GM21367 (cell line): ENCODE measurements around the gene CYP27B1.

ENCODE experiments used
- ATAC-seq: cut with Tn5 transposase; IDR thresholded peaks from one replicate; pipeline ENCODE4 v1.9.1; 2021; ENCODE audit not compliant: unreplicated experiment

Gene CYP27B1

GRCh38 chr12:57751788-57752667 is 14.8 kb downstream of the CYP27B1 start, which contains the start of gene CDK4:
CDK4 (minus strand) TSS chr12:57752310; CDS start chr12:57751717, 593 bp downstream.
- peak; percentile 57 for ATAC-seq

DNA sequence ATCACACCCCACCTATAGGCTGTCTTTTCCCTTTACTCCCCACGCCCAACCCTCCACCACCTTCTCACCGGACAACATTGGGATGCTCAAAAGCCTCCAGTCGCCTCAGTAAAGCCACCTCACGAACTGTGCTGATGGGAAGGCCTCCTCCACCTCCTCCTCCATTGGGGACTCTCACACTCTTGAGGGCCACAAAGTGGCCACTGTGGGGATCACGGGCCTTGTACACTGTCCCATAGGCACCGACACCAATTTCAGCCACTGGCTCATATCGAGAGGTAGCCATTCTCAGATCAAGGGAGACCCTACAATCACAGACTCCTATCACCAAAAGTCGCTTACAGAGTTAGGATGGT is 15.5 kb downstream of the CYP27B1 start:
- no peak for ATAC-seq

DNA sequence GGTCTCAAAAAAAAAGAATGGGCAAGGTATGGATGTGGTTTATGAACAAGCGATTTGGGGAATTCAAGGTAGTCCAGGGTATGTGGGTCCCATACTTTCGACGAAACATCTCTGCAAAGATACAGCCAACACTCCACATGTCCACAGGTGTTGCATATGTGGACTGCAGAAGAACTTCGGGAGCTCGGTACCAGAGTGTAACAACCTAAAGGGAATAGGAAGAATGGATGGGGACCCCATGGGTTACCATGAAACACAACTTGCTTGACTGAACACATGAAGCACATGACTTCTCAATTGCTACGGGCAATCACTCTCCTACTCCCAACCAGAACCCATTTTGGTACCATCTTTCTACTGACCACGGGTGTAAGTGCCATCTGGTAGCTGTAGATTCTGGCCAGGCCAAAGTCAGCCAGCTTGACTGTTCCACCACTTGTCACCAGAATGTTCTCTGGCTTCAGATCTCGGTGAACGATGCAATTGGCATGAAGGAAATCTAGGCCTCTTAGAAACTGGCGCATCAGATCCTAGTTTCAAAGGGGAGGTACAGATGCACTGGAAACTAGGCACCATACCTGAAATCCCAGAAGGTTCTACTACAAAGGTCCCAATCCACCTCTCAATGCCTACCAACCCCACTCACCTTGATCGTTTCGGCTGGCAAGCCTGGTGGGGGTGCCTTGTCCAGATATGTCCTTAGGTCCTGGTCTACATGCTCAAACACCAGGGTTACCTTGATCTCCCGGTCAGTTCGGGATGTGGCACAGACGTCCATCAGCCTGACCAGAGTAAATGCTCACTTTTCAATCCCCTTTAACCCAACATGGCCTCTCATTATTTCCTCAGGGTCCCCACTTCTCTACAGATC is 16.1 kb downstream of the CYP27B1 start:
- no peak for ATAC-seq

DNA sequence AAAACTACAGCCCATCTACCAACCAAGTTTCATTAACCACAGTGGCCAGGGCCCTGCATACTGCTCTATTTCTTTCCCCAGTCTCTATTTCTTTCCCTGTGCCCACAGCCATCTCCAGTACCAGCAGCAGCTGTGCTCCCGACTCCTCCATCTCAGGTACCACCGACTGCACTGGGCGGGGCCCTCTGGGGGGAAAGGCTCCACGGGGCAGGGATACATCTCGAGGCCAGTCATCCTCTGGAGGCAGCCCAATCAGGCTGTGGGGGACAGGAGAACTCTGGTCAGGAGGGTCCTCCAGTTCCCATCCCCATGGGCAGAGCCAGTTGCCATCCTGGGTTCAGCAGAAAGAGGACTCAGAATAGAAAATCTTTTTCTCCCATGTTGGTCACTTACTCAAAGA is 17.8 kb downstream of the CYP27B1 start:
- ATAC-seq, result no peak

DNA sequence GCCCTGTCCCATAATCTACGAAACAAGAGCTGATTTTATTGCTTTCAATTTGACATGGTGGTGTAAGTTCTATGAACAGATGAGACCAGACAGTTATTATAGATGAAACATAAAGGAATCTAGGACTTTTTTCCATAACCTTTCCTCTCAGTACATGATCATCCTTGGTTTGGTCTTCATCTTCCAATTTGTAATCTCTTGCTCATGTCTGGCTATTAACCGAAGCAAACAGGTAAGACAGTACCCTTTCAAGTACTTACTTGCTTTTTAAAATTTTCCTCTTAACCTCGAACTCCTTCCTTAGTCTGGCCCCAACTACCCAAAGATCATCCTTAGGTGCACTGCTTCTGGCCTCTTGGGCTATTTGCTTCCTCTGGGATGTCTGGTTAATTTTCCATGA is 20.9 kb downstream of the CYP27B1 start:
- ATAC-seq, result no peak

GRCh38 chr12:57745485-57745881 is 21.4 kb downstream of the CYP27B1 start:
- no peak for ATAC-seq

DNA sequence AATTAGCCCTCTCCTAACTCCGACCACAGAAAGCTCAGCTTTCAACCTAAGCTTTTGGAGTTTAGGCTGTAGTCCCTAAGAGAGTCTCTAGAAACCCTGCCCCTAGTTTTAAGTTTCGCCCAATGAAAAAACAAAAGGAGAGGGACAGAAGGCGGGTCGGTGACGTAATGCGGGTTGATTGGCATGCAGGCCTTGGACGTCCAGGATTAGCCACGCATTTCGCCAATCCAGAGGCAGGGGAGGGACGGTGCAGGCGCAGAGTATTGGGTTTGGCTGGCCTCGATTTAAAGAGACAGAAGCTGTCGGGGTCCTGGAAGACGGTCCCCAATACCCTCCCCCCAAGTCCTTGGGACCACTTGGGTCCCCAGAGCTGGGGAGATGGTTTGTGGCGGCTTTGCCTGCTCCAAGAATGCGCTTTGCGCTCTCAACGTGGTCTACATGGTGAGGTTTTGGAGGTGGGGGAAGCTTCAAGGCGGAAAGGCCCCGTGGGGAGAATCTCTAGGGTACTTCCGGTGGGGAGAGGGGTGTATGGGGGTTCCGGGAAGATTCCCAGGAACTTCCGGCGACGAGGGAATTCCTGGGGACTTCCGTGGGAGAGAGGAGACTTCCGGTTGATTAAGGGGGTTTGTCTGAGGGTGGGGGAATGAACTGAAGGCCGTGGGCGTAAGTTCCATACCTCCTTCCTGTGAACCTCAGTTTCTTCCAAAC is 21.9 kb downstream of the CYP27B1 start, which contains the start of gene TSPAN31:
Gene TSPAN31 (plus strand): TSS at position 263 of the 708 bp plus-strand sequence. CDS start 116 bp downstream, at position 379.
- ATAC-seq, result peak; percentile 66

DNA sequence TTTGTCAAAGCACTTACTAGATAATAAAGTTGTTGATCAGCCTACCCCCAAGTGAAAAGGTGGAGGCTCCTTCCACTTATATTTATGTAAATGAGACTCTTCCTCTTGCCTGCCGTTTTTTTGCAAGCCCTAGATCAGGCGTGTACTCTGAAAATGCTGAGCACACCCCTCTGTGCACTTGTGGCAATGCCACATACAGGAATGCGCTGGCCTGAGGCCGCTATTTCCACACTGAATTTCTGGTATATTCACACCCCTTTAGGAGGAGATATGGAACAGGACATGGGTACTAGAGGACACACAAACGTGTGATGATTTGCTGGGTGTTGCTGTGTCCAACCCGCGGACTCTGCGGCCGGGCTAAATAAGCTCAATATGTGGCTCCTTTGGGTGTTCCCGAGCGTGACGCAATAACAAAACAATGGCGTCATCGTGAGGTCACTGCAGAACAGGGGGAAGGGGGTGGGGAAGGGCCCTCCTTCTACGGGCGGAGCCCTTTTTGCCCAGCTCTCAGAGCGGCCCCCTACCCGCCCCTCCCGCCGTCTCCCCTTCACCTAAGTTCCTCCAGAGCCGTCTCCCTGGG is 22.6 kb downstream of the CYP27B1 start:
- peak; percentile 26 for ATAC-seq

DNA sequence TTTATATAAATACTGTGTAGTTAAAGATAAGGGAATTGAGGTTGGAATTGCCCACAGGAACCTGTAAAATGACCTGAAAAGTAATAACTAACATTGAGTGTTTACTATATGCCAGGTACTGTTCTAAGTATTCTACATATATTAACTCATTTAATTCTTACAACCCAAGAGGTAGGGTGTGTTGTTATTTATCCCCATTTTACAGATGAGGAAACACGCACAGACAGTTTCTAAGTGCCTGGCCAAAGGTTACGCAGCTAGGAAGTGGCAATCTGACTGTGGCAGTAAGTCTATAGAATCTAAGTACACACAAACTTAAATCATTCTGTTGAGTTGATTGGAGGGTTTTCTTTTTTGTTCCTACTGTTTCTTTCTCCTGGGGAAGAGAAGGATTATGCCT is 23.1 kb downstream of the CYP27B1 start:
- no peak for ATAC-seq

- peak; percentile 56 for ATAC-seq
Measured at GRCh38 chr12:57741844-57742738, 24.8 kb downstream of the CYP27B1 start.

GRCh38 chr12:57741413-57741789 is 25.5 kb downstream of the CYP27B1 start:
- no peak for ATAC-seq

- peak; percentile 44 for ATAC-seq
Measured at GRCh38 chr12:57740656-57741412, 26.0 kb downstream of the CYP27B1 start.

GRCh38 chr12:57739914-57740538 is 26.9 kb downstream of the CYP27B1 start:
- ATAC-seq, result no peak

DNA sequence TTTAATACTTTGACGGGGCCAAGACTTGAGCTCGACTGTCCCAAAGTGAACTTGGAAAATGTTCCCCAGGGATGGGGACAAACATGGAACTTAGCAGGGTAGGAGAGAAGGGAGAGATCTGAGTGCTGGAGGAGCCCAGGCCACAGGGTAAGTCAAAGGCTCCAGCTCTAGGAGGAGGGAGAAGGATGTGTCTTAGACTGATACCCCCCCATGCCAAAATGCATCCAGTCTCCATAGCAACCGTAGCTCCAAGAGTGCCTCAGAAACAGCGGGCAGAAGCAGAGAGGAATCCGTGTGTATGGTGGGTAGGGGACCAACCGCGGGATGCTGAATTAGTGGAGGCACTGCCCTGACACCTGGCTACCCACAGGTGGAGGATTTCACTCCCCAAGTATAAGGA is 27.5 kb downstream of the CYP27B1 start:
- ATAC-seq, result no peak

- no peak for ATAC-seq
Measured at GRCh38 chr12:57738661-57739237, 28.1 kb downstream of the CYP27B1 start, which contains the start of gene AGAP2. AGAP2 (minus strand) TSS chr12:57738742; CDS start chr12:57738246, 496 bp downstream.

DNA sequence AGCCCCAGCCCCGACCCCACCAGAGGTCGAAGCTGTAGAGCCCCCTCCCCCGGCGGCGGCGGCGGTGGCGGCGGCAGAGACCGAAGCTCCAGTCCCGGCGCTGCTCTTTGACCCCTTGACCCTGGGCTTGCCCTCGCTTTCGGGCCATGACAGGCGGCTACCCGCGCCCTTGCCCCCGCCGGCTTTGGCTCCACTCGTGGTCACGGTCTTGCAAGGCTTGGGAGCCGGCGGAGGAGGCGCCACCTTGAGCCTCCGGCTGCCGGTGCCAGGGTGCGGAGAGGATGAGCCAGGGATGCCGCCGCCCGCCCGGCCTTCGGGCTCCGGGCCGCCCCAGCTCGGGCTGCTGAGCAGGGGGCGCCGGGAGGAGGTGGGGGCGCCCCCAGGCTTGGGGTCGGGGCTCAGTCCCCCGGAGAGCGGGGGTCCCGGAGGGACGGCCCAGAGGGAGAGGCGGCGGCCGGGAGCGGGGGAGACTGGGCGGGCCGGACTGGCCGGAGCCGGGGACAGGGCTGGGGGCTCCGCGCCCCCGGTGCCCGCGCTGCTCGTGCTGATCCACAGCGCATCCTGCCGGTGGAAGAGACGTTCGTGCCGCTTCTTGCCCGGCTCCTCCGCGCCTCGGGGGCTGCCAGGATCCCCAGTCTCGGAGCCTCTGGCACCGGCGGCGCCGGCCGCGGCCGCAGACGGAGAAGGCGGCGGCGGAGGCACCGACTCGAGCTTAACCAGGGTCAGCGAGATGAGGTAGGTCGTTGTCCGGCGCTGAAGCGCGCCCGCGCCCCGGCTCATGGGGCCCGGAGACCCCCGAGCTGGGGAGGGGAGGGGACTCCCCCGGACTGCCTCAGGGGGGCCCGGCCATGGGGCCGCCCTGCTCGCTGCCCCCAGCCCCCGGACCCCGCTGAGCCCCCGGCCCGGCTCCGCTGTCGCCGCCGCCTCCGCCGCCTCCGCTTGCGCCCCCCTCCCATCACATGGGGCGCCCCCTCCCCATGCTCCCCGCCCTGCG is 29.1 kb downstream of the CYP27B1 start:
- no peak for ATAC-seq
